ENCODE measurements around the gene ASCC2. TPM values are rescaled to one million over a fixed set of nuclear protein-coding genes. Genes with fewer than 3 reads are reported as not detected.

ASCC2 gene
- total RNA-seq, 4 donors from 2014 or later, result 20.5 to 32.6 (median 25.1) TPM

- H3K4me1 ChIP-seq, result peaks cover 0 to 3% (median under 1%) of the 10 kb centered on the region in 4 donors
- H3K27me3 ChIP-seq, result no peaks in the 10 kb centered on the region
- no peak overlapping the region for H3K4me3 ChIP-seq
- intact Hi-C loops (cut with DNase I), result no loop called here
- H3K27ac ChIP-seq (replicated peaks in 1 of 4), result no peak overlapping the region
- no peaks in the 10 kb centered on the region for H3K36me3 ChIP-seq
- no peaks in the 10 kb centered on the region for H3K9me3 ChIP-seq
- DNase-seq (ENCODE audit: extremely low spot score), result no peak
- TF ChIP-seq POLR2A (IDR thresholded peaks at IDR 0.05; ENCODE audit: low read depth) (no peak), EP300 (IDR thresholded peaks at IDR 0.05) (no peak), POLR2AphosphoS5 (IDR thresholded peaks at IDR 0.05) (no peak)
- TF ChIP-seq, protein P1, sequence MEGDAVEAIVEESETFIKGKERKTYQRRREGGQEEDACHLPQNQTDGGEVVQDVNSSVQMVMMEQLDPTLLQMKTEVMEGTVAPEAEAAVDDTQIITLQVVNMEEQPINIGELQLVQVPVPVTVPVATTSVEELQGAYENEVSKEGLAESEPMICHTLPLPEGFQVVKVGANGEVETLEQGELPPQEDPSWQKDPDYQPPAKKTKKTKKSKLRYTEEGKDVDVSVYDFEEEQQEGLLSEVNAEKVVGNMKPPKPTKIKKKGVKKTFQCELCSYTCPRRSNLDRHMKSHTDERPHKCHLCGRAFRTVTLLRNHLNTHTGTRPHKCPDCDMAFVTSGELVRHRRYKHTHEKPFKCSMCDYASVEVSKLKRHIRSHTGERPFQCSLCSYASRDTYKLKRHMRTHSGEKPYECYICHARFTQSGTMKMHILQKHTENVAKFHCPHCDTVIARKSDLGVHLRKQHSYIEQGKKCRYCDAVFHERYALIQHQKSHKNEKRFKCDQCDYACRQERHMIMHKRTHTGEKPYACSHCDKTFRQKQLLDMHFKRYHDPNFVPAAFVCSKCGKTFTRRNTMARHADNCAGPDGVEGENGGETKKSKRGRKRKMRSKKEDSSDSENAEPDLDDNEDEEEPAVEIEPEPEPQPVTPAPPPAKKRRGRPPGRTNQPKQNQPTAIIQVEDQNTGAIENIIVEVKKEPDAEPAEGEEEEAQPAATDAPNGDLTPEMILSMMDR (IDR thresholded peaks at IDR 0.05), result no peak
- whole genome bisulfite sequencing, result 77% methylated on average over 2 of the region's 2 CpGs
Measured at GRCh38 chr22:29877620-29878019, 39.5 kb upstream of the ASCC2 start.

GRCh38 chr22:29873943-29874342 is 35.9 kb upstream of the ASCC2 start:
- no peak for TF ChIP-seq EP300 (IDR thresholded peaks at IDR 0.05)
- no peak for TF ChIP-seq POLR2A (IDR thresholded peaks at IDR 0.05; ENCODE audit: low read depth)
- TF ChIP-seq, protein P1 (IDR thresholded peaks at IDR 0.05), result no peak
- no peak for TF ChIP-seq POLR2AphosphoS5 (IDR thresholded peaks at IDR 0.05)
- WGBS, result 92% methylated on average over 2 of the region's 2 CpGs
- H3K4me3 ChIP-seq, result no peak overlapping the region
- no peaks in the 10 kb centered on the region for H3K9me3 ChIP-seq
- H3K27me3 ChIP-seq, result no peaks in the 10 kb centered on the region
- no peak for DNase-seq (ENCODE audit: extremely low spot score)
- no peaks in the 10 kb centered on the region for H3K36me3 ChIP-seq
- H3K27ac ChIP-seq (replicated peaks in 1 of 4), result no peak overlapping the region
- peaks cover 0 to 6% (median 0%) of the 10 kb centered on the region in 4 donors for H3K4me1 ChIP-seq
- intact Hi-C loops (cut with DNase I), result no loop called here

- H3K36me3 ChIP-seq, result no peaks in the 10 kb centered on the region
- H3K4me3 ChIP-seq, result no peak overlapping the region
- H3K9me3 ChIP-seq, result no peaks in the 10 kb centered on the region
- H3K27me3 ChIP-seq, result no peaks in the 10 kb centered on the region
- no peak overlapping the region for H3K27ac ChIP-seq (replicated peaks in 1 of 4)
- intact Hi-C loops (cut with DNase I), result no loop called here
- TF ChIP-seq, protein P1 (IDR thresholded peaks at IDR 0.05), result no peak
- TF ChIP-seq EP300 (IDR thresholded peaks at IDR 0.05), result no peak
- TF ChIP-seq POLR2AphosphoS5 (IDR thresholded peaks at IDR 0.05), result no peak
- no peak for TF ChIP-seq POLR2A (IDR thresholded peaks at IDR 0.05; ENCODE audit: low read depth)
- H3K4me1 ChIP-seq, result peaks cover 0 to 6% (median 0%) of the 10 kb centered on the region in 4 donors
- no peak for DNase-seq (ENCODE audit: extremely low spot score)
- WGBS, result 84% methylated on average over 5 of the region's 5 CpGs
Measured at GRCh38 chr22:29872989-29873388, 34.9 kb upstream of the ASCC2 start.

- Histone ChIP-seq H3K27ac (replicated peaks in 1 of 4) (no peak overlapping the region), H3K4me1 (peaks cover 0 to 6% (median 0%) of the 10 kb centered on the region in 4 donors), H3K9me3 (no peaks in the 10 kb centered on the region), H3K36me3 (no peaks in the 10 kb centered on the region), H3K4me3 (no peak overlapping the region), H3K27me3 (no peaks in the 10 kb centered on the region)
- 100% methylated on average over 2 of the region's 3 CpGs for WGBS
- intact Hi-C loops (cut with DNase I), result no loop called here
- TF ChIP-seq, protein P1 (IDR thresholded peaks at IDR 0.05), result no peak
- no peak for TF ChIP-seq POLR2A (IDR thresholded peaks at IDR 0.05; ENCODE audit: low read depth)
- DNase-seq (ENCODE audit: extremely low spot score), result no peak
Measured at GRCh38 chr22:29872144-29872893, 34.2 kb upstream of the ASCC2 start.

- DNase-seq (ENCODE audit: extremely low spot score), result no peak
- Histone ChIP-seq H3K27me3 (no peaks in the 10 kb centered on the region), H3K27ac (replicated peaks in 1 of 4) (no peak overlapping the region), H3K4me1 (peaks cover 0 to 6% (median 0%) of the 10 kb centered on the region in 4 donors), H3K9me3 (no peaks in the 10 kb centered on the region), H3K36me3 (no peaks in the 10 kb centered on the region), H3K4me3 (no peak overlapping the region)
- intact Hi-C loops (cut with DNase I), result no loop called here
- TF ChIP-seq, protein P1 (IDR thresholded peaks at IDR 0.05), result no peak
- TF ChIP-seq EP300 (IDR thresholded peaks at IDR 0.05) (no peak), POLR2AphosphoS5 (IDR thresholded peaks at IDR 0.05) (no peak), POLR2A (IDR thresholded peaks at IDR 0.05; ENCODE audit: low read depth) (no peak)
- WGBS, result 37% methylated on average over 5 of the region's 5 CpGs
Measured at GRCh38 chr22:29871684-29872083, 33.6 kb upstream of the ASCC2 start.

Measured in esophagus muscularis mucosa (tissue), 4 donors.